GM10248 (cell line): ENCODE data around the gene UQCC2.

Source experiments
- CTCF ChIA-PET: fragments of 300-600 bp; sonication (Branson Sonifier 250); formaldehyde crosslinking; extraction: SDS; loops from one replicate; lab custom pipeline; 2021; ENCODE audit warnings: antibody characterized with exemption; lab: Yijun Ruan, JAX
- POLR2A ChIA-PET: fragments of 350-650 bp; sonication (Branson Sonifier 250); formaldehyde crosslinking; extraction: SDS; loops from one replicate; lab custom pipeline; 2020; ENCODE audit warnings: antibody characterized with exemption; lab: Yijun Ruan, JAX
- DNase-seq: peaks from one replicate; pipeline ENCODE4 v3.0.0; 2012; ENCODE audit errors: extremely low spot score
- TF ChIP-seq, protein P1 (sequence below): IDR thresholded peaks from 2 replicates; pipeline ENCODE4 v1.5.1; 2012; ENCODE audit warnings: mild to moderate bottlenecking, low read depth; ENCODE audit errors: extremely low read depth, missing control alignments, control extremely low read depth

Gene UQCC2

DNA sequence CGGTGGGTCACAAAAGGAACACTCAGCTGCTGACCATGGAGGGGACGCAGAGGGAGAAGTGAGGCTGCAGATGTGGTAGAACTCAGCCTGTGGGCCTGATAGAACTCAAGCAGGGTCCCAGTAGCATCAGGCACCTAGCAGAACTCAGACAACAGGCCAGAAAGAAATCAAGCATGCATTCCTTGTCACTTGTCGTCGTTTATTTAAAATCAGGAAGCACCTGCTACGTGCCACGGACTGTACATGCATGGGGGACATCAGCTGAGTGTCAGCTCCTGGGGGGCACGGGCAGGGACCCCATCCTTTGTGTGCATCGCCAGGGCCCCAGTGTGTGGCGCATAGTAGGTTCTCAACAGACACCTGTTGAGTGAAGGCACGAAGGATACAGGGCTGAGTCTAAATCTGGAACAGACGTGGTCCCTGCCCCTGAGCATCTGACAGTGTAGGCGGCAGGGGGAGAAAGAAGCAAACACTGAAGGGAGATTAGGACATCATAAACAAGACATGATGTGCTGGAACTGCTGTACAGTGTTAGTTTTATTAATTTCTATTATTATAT, 32.5 kb downstream of the UQCC2 start:
- ChIA-PET CTCF (no interaction called here), POLR2A (no interaction called here)
- TF ChIP-seq, protein P1, sequence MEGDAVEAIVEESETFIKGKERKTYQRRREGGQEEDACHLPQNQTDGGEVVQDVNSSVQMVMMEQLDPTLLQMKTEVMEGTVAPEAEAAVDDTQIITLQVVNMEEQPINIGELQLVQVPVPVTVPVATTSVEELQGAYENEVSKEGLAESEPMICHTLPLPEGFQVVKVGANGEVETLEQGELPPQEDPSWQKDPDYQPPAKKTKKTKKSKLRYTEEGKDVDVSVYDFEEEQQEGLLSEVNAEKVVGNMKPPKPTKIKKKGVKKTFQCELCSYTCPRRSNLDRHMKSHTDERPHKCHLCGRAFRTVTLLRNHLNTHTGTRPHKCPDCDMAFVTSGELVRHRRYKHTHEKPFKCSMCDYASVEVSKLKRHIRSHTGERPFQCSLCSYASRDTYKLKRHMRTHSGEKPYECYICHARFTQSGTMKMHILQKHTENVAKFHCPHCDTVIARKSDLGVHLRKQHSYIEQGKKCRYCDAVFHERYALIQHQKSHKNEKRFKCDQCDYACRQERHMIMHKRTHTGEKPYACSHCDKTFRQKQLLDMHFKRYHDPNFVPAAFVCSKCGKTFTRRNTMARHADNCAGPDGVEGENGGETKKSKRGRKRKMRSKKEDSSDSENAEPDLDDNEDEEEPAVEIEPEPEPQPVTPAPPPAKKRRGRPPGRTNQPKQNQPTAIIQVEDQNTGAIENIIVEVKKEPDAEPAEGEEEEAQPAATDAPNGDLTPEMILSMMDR: no peak
- DNase-seq: no peak

DNA sequence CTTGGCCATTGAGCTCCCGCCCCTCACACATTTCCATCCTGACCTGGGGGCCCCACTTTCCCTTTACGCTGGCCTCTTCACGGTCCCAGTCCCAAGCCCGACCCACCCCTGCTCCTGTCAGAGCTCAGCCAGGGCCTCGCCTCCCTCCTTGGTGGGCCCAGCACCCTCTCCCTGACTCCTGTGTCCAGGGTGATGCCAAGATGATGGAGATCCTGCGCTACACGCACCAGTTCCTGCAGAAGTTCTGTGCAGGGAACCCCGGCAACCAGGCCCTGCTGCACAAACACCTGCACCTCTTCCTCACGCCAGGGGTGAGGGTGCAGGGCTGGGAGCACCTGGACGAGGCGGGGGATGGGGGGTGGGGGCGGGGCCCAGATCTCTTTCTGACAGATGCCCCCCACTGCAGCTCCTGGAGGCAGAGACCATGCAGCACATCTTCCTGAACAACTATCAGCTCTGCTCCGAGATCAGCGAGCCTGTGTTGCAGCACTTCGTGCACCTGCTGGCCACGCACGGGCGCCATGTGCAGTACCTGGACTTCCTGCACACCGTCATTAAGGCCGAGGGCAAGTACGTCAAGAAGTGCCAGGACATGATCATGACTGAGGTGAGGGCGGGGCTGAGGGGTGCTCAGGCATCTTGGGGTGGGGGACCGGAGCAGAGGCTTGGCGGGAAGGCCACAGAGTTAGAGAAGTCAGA, 33.1 kb downstream of the UQCC2 start:
- CTCF ChIA-PET: interaction anchor here (1.3 kb wide), 1 partner anchor 22 kb away, joined by 4 read pairs; no protein-coding TSS in a partner anchor
- no peak for DNase-seq
- TF ChIP-seq, protein P1: no peak
- POLR2A ChIA-PET: no interaction called here

DNA sequence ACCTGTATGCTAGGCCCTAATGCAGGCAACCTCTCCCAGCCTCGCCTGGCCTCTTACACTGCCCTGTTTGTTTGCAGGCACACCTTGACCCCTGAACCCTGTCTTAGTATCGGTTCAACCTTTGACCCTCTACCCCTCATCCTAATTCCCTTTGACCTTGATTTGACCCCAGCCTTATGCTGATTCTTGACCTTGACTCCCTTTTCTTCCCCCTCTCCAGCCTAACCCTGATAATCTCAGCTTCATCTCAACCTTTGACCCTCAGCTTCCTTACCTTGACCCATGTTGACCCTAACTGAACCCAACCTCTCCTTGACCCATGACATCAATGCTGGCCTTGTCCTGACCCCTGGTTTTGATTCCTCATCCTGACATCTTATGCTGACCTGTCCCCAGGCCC, 33.8 kb downstream of the UQCC2 start:
- no peak for DNase-seq
- POLR2A ChIA-PET: no interaction called here
- CTCF ChIA-PET: interaction anchor here (1.3 kb wide), 1 partner anchor 23 kb away, joined by 4 read pairs; no protein-coding TSS in a partner anchor
- TF ChIP-seq, protein P1: no peak

DNA sequence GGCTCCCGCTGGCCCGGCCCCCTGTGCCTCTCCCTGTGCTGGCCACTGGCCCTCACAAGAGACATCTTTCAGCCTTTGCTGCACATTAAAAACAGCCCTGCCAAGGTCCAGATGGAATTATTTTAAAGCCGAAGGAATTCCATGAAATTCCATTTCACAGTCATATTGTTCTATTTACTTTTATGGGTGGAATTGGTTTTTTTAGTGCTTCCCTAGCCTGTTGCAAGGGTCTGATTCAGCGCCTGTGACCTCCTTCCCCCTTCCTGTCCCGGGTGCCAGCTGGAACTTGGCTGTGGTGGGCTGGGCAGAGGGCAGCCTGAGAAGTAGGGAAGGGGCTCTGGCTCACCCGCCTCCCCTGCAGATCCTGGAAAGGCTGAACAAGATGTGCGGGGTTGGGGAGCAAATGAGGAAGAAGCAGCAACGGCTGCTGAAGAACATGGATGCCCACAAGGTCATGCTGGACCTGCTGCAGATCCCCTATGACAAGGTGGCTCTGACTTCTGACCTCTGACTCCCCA, 34.3 kb downstream of the UQCC2 start:
- DNase-seq: no peak
- CTCF ChIA-PET: interaction anchor here (1.3 kb wide), 1 partner anchor 23 kb away, joined by 4 read pairs; no protein-coding TSS in a partner anchor

DNA sequence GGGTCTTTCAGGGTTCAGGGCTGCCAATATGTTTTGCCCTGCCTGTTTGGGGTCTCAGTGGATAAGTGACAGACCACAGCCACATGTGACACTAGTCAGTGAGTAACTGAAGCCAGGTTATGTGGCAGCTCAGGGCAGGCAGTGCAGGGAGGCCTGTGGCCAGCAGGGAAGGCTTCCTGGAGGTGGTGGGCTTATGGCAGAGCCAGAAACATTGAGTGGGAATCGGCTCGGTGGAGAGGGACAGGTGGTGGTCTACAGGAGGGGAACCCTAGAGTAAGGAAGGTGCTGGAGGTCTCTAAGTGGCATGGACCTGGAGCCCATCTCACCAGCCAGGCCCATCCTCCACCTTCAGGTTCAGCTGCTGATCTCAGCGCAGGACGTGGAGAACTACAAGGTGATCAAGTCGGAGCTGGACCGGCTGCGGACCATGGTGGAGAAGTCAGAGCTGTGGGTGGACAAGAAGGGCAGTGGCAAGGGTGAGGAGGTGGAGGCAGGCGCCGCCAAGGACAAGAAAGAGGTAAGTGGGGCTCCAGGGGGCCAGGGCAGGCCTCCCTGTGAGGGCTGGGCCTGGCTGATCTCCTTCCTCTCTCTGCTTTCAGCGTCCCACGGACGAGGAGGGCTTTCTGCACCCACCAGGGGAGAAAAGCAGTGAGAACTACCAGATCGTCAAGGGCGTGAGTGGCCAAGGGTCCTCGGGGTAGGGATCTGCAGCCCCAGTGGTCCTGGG, 34.9 kb downstream of the UQCC2 start:
- TF ChIP-seq, protein P1: no peak
- ChIA-PET CTCF (interaction anchor here (0.8 to 2.3 kb wide), 4 partner anchors 8 to 67 kb away, joined by 3 to 7 read pairs (median 3); no protein-coding TSS in a partner anchor), POLR2A (no interaction called here)
- DNase-seq: no peak

More for the DNA sequence above, 34.3 kb downstream of the UQCC2 start:
- TF ChIP-seq, protein P1: no peak
- POLR2A ChIA-PET: no interaction called here

DNA sequence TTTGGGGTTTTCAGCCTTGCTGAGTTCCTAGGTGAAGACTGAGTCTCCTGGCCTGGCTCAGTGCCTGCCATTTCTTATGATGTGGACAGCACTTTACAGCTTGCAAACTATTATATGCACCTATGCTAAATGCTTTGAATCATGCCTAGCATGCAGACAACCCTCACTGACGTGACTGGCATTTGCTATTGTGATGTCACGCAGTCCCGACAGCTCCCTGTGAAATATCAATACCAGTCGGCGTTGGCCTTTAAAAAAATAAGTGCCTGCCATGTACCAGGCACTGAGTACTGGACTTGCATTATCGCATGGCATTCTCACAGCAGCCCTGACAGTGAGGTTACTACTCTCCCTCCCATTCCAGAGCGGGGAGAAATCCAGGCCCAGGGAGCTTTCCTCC, 35.5 kb downstream of the UQCC2 start:
- no peak for DNase-seq
- TF ChIP-seq, protein P1: no peak
- CTCF ChIA-PET: interaction anchor here (0.8 to 2.3 kb wide), 4 partner anchors 8 to 68 kb away, joined by 3 to 7 read pairs (median 3); no protein-coding TSS in a partner anchor
- POLR2A ChIA-PET: no interaction called here
